GM21619 (cell line): Measurements from ENCODE around the gene SPON2.
A peak's percentile ranks its signal among the peaks of the same experiment; 100 is the strongest.

Source experiments
- ATAC-seq: cut with Tn5 transposase; IDR thresholded peaks from one replicate; pipeline ENCODE4 v1.9.1; 2021; ENCODE audit not compliant: unreplicated experiment

The SPON2 gene

DNA sequence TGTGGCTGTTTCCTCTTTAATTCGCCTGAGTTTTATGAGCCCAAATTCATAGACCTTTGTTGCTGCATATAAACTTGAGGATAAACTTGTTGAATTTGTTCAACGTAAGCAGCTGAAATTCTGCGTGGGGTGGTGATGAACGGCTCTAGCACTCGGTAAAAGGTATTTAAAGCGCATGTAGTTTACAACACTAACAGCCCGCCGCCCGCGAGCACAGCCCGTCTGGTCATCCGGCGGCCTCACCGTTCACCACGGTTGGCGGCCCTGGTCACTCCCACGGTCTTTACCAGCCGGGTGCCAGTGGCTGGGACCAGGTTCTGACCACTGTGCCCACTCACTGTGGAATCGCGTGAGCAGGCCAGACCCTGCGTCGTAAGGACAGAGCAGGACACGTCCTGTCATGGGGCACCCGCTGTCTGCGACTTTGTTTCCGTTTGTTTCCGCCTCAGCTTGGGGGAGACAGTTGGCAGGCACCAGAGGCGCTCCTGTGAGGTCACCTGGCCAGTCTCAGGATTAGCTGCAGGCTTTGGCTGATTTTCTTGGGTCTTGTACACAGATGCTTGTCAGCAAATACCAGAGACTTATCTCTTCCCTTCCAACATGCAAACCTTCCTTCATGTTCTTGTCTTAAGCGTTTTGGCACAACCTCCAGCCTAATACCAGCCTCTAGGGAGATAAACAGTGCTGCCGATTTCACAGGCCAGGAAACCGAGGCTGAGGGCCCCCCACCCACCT, 36.8 kb upstream of the SPON2 start:
- ATAC-seq, result no peak

DNA sequence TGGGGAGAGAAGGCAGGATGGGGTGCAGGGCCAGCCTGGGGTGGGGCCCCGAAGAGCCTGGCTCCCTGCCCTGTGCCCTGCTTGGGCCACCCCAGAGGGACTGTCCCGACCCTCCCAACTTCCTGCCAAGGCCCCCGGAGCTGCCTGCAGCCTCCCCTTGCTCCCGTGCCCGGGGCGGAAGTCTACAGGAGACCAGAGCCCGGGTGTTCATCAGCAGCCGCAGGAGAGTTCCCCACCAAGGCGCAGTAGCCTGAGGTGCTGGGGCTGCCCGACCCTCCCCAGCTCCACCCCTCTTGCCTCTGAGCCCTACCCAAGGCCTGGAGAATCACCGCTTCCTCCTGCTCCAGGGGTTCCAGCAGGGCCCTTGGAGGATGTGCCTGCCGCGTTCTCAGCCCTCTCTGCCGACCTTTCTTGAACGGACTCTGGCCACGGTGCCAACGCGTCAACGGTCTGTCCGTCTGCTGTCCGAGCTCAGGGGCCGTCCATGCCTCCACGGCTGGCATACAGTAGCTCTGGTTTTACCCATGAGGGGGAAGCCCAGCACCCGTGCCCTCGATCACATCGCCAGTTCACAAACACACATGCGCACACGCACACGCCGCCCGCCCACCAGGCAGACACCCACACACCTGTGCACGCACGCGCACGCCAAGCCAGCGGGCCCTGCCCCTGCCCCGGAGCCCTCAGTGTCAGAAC, 36.0 kb upstream of the SPON2 start:
- no peak for ATAC-seq

DNA sequence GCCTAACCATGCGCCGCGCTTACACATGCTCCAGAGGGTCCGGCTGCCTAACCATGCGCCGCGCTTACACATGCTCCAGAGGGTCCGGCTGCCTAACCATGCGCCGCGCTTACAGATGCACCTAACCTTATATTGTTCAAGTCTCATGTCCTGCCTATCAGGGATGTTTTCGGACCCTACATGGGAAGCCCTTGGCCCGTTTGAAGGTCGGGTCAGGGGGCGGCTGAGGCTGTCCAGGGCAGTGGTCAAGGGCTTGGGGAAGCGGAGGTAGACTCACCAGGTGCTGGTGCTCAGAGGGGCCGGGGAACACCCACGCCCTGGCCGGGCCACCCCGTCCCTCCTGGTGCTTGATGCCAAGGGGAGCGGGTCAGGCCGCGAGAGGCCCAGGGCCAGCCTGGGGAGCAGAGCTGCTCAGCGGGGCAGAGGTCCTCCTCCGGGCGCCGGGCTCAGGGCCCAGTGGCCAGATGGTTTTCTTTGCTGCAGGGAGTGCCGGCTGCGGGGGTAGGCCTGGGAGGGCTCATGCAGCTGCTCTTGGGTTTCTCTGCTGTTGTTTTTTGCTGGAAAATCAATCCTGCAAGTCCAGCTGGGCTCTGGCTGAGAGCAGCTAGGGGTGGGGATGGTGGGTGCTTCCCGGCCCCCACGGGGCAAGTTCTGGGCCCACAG, 35.4 kb upstream of the SPON2 start:
- no peak for ATAC-seq

DNA sequence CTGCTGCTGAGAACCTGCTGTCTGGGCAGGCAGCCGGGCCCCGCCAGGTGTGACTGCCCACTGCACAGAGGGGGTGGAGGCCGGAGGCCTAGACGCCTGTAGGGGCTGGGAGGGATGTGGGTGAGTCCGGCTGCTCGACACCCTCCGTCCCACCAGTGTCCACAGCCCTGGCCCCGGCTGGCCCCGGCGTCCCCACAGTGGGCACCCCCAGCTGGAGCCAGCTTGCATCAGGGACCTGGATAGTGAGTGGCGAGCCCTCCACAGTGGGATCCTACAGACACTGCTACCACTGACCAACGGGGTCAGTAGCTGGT, 34.7 kb upstream of the SPON2 start:
- no peak for ATAC-seq

DNA sequence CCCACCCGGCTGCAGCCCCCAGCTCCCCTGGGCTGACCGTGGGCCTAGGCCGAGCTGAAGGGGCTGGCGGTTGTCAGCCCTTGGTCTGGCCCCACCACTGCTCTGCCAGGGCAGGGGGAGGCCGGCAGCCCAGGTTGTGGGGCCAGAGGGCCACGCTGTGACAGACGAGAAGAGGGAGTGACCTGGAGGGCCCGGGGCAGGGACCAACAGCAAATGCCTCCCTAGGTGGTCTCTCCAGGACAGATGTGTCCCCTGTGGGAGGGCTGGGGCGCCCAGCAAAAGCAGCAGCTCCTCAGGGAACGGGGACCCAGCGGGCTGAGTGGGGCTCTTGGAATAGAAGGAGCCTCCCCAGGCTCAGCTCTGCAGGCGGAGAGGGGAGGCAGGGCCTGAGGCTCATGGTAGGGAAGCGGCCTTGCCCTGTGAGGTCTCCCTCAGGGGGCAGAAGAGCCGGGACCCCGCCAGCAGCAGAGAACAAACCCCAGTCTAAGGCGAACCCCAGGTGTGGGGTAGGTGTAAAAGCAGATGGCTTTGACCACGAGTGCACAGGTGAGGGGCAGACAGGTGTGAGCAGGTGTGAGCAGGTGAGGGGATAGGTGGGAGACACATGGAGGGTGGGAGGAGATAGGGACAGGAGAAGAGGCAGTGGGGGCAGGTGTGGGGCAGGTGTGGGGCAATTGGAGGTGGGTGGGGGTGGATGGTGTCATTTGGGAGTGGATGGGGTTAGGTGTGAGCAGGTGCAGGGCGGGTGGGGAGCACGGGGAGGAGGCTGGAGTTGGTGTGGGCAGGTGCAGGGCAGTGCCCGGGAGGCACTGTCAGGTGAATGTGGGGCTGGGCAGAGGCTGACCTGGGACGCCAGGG, 34.1 kb upstream of the SPON2 start:
- no peak for ATAC-seq

DNA sequence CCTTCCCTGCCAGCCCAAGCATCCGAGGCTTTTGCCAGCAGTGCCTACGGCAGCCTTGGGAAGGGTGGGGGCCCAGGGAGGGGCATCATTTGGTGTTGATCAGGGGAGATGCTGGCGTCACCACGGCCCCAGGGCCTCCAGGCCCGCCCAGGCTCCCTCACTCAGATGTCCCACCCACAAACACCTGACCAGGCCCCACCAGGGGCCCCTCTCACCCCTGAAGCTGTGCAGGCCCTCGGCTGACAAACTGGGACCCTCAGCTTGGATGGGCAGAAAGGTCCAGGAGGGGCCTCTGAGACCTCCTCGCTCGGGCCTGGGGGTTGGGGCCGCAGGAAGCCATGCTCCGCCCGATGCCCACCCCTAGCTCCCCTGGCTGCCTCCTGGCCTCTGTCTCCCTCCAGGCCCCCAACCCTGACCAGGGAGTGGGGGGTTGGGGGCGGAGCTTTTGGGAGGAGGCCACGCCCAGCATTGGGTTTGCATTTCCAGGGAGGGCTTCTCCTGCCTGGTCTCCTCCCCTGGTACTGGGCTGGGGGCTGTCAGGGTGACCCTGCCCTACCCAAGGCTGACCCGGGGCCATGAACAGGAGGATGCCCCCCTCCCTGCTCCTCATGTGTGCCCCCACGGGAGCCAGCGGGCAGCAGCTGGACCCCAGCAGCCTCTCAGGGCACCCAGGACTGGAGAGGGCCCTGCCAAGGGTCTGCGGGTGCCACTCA, 33.4 kb upstream of the SPON2 start:
- no peak for ATAC-seq

DNA sequence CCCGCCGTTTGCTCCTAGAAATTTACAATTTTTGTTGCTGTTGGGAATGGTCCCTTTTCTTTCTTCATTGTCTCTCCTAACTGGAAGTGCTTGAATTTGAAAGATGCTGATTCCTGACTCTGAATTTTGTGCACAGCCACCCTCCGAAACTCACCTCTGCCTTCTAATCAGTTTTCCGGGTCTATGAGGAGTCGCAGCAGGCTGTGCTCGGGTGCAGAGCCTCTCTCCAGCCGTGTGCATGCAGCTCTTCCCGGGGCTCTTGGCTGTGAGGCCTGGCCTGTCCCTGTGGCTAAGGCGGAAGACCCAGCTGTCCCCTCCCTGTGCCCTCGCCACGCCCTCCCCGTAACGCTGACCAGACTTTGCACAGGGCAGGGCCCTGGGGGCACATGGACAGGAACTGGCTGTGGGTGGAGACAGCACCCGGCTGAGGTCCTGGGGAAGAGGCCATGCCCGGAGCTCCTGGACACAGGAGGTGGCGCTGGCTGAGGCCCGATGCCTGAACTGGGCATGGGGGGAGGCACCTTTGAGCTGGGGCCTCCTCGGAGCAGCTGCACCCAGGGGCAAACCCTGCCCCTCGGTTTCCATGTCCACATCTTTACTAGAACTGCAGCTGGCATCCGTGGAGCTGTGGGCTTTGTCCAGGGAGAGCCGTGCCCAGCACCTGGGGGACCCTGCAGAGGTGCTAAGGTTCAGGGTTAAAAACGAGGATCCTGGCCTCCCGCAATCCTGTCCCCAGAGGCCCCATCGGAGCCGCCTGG, 32.6 kb upstream of the SPON2 start:
- ATAC-seq, result no peak

DNA sequence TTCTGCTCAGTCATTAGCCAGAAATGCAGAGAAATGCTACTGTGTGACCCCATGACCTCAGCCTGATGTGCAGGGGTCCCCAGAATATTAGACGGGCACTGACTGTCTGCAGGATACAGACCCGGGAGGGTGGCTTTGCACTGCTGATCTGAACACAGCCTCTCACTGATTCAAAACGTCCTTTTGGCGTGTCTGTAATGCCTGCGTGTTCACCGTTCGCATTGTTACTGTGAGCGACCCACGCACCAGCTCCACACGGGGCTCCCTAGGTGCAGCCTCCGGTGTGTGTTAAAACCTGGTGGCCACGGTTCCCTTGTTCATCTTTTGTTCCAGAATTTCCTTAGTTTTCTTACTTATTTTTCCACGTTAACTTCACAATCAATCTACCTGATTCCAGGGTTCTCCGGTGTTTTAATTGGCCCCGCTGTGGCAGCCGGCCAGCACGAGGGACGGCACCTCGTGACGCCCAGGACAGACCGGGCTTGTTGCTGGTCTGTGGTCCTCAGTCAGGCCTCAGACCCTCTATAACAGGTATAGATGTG, 32.0 kb upstream of the SPON2 start:
- no peak for ATAC-seq

DNA sequence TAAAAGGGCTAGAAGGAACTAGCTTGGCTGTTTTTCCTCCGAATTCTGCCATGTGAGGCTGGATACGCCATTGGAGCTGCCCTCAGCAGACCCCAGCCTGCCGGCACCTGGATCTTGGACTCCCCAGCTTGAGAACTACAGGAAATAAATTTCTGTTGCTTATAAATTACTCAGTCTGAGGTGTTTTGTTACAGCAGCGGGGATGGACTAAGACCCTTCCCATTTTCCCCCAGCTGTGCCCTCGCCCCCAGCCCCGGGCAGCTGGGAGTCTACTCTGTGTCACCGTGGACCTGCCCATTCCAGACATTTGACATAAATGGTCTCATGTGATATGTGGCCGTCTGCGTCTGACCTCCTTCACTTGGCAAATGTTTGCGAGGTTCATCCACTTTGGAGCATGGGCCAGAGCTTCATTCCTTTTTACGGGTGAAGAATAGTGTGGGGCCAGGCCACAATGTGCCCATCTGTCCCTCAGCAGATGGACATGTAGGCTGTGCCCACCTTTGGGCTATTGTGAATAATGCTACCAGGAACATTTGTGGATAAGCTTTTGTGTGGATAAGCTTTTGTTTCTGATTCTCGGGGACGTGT, 30.7 kb upstream of the SPON2 start:
- no peak for ATAC-seq

DNA sequence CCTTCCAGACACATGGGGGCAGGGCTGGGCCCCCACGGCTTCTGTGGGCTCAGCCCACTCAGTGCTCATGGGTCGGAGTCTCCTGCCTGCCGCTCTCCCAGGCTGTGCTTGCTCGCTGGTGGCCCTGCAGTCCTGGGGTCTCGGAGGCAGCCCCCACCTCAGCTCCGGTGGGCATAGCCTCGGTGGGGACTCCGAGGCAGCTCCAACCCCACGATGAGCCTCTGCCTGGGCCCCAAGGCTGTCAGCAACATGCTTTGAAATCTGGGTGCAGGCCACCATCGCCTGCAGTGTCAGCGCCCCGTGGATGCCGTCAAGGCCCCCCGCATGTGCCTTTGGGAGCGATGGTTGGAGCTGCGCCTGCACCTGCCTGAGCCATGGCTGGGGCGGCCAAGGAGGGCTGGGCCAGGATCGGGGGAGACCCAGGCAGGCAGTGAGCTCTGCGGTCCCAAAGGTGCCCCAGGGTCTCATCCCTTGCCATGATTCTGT, 30.2 kb upstream of the SPON2 start:
- no peak for ATAC-seq

DNA sequence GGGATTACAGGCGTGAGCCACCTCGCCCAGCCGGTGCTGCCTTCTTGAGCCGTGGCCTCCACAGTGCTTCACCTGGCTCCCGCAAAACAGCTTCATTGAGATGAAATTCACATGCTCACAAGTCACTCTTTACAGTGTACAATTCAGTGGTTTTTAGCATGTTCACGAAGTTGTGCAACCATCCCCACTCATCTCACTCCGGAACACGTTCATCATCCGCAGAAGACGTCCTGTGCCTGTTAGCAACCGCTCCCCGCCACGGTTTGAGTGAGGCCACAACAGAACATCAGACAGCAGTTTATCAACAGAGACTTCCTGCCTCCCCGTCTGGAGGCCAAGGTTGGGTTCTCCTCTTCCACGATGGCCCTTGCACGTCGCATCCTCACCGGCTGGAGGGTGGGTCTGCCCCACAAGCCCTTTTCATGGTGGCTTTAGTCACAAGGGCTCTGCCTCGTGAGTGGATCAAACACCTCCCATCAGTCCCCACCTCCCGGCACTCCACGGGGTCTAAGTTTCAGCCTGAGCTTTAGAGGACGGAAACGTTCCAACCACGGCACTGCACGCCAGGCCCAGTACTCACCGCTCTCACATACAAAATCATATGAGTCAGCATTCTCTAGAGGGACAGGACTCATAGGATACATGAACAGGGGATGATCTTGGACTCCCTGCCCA, 29.6 kb upstream of the SPON2 start:
- ATAC-seq, result peak; percentile 30

DNA sequence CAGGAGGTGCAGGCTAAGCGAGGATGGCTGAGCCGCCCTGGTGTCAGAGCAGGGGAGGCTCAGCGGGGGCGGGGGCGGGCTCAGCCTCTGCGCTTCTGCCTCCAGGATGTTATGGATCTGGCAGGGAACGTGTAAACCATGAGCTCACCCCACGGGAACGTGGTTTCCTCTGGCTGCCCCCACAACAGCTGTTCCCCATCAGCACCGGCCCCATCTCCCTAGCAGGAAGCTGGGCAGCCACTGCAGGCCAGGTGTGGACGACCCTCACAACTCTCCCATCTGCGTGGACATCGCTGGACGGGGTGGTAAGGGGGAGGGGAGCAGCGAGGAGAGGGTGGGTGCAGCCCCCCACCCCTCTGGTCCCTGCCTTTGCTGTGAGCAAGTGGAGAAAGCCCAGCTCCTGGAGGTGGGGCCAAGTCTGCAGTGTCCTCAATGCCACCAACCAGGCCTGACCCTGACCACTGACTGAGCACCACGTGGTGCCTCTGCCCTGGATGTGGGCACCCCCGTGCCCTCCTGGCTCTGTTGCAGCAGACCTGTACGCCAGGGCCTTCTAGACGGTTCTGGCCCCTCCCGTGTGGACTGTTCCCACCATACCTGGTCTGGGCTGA, 28.1 kb upstream of the SPON2 start:
- no peak for ATAC-seq

DNA sequence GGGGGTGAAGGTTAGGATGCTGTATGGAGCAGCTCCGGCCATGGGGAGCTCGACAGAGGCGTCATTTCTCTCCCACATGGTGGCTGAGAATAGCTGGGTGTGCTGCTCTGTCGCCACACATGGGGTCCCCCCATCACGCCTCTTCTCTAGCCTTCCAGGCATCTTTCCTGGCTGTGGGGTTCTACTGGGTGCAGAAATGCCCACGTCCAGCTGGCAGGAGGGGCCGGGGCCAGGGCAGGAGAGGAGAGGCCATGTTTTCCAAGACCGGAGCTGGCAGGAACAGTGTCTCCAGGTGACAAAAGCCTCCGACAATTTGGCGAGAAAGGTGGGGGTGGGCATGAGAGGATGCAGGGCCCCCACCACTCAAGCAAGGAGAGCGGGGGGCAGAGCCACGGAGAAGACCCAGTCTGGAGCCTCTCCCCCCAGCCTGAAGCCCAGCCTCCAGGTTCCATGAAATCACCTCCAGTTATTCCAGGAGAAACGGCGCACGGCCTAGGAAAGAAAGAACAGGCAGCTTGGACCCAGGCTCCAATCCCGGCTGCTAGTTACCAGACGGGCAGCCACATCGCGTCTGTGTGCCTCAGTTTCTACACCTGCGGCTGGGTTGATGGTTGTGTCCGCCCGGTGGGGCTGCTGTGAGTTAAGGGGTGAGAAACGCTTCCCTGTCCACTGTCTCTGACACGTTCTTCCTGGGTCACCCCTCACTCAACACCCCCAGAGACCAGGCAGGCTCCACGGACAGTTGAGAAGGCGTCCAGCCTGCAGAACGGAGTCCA, 27.4 kb upstream of the SPON2 start:
- no peak for ATAC-seq

DNA sequence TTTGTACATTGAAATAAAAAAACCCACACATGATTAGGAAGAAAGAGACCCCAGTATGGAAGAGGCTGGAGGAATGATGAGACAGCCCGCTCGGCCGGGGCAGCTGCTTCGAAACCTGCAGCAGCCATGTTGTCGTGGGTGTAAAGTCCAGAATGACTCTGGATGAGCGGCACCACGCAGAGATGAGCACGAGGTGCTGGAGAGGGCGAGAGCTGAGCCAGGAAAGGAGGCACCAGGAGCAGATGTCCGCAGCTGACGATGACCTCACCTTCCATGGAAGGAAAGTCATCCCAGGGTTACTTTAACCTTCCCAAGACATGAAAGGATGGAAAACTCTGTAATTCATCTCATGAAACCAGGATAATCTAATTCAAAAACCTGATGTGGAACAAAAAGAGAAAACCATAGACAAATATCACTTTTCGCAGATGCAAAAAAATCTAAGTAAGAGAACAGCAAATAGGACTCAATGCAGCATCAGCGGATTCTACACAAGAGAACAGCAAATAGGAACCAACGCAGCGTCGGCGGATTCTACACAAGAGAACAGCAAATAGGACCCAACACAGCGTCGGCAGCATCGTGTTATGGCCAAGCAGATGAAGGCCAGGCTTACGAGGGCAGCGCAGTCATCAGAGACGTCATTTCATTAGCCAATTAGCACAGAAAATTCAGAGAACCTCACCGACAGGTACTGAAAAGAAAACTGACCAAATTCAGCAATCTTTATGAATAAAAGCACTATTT, 25.9 kb upstream of the SPON2 start:
- ATAC-seq, result no peak

DNA sequence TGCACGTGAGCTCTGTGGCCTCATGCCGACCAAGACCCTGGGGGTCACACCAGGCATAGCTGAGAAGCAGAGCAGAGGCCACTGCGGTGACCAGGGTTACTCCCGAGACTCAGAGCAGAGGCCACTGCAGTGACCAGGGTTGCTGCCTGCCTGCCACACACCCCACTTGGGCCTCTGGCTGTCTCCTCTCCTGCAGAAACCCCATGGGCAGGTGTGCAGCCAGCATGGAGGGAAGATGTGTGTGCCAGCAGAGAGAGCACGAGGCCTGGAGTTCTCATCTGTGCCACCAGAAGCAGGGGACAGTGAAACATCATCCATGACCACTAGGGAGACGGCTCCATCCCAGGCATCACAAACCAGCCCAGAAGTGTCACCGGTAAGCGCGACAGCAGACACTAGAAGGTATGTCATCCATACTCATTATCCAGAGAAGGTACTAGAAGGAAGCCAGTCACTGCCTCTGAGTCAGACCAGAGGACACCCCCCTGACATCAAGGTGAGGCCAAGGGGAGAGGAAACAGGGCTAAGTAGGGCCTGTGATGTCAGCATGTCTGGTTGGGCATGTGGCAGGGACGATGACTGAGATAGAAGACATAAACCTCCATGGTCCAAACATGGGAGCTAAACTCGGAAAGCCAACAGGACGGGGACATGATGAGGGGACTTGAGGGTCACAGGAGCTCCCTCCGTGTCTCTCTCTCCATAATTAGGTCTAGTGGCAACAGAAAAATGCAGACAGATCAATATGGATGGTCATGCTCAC, 24.2 kb upstream of the SPON2 start:
- no peak for ATAC-seq

DNA sequence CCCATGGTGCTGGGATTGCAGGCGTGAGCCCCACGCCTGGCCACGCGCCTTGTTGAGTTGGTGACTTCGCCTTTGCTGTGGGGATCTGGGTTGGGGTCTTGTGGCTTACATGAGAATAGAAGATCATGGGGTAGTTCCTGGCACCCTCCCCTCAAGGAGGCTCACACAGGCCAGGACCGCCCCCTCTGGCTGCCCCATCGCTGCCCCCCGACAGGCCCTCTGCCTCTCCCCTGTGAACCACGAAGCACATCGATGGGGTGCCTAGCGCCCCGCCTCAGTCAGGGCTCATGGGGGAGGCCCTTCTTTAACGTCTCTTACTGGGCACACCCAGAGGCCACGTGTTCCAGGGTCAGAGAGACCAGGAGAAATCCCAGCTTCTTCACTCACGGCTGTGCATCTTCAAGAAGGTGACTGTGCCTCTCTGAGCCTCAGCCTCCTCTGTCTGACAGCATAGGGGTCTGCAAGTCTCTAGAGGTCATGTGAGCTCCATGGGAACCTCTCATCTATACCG, 23.6 kb upstream of the SPON2 start:
- ATAC-seq, result no peak
